Duodenal mucosa (tissue), 2 donors: ENCODE data around the gene MYLK4.

Source experiments
- H3K27ac ChIP-seq: one replicate; pipeline ENCODE4 v1.7.0; 2013; ENCODE audit warnings: low read depth, low read length
- H3K27me3 ChIP-seq, 2 donors: one replicate each; pipeline ENCODE4 v1.7.0; 2013; ENCODE audit warnings: low read length in 2 of 2, control low read depth in 1 of 2; ENCODE audit not compliant: insufficient read depth in 2 of 2, control insufficient read depth in 1 of 2
- H3K36me3 ChIP-seq, 2 donors: one replicate each; pipeline ENCODE4 v1.7.0; 2013; ENCODE audit warnings: low read length in 2 of 2, control low read depth in 1 of 2; ENCODE audit not compliant: insufficient read depth in 2 of 2, control insufficient read depth in 1 of 2
- H3K4me1 ChIP-seq, 2 donors: one replicate each; pipeline ENCODE4 v1.7.0; 2013; ENCODE audit warnings: low read length in 2 of 2, control low read depth in 1 of 2; ENCODE audit not compliant: insufficient read depth in 2 of 2, control insufficient read depth in 1 of 2
- H3K4me3 ChIP-seq, 2 donors: one replicate each; pipeline ENCODE4 v1.7.0; 2013; ENCODE audit warnings: low read length in 2 of 2, low read depth in 1 of 2
- H3K9ac ChIP-seq, 2 donors: one replicate each; pipeline ENCODE4 v1.7.0; 2013; ENCODE audit warnings: low read length in 2 of 2, low read depth in 1 of 2
- H3K9me3 ChIP-seq, 2 donors: one replicate each; pipeline ENCODE4 v1.7.0; 2013; ENCODE audit warnings: low read length in 2 of 2, control low read depth in 1 of 2; ENCODE audit not compliant: control insufficient read depth in 1 of 2

The MYLK4 gene

DNA sequence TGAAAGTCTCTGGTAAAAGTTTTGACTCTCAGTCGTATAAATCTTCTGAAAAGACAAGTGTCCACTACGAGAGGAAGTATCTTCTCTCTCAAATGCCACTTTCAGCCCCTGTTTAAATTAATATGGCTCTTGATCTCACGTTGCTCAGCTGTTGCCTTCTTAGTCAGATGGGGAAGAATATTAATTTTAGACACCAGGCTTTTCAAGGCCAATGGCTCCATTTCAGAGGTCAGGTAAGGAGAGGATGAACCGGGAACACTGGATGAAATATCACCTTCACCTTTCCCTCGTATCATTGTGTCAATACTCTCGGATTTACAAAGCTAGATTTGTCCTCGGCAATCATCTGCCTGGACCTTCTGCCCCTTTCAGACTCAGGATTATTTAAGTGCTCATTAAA lies at the start of gene MYLK4:
Gene MYLK4 (minus strand): TSS at position 91 of the 400 bp plus-strand sequence. CDS start 1,628 bp downstream, outside the sequence.
- Histone ChIP-seq H3K4me3 (no peak within 1 kb of the TSS), H3K27me3 (no peaks in the 10 kb centered on the region), H3K36me3 (no peaks in the 10 kb centered on the region), H3K27ac (no peak within 1 kb of the TSS), H3K9me3 (no peaks in the 10 kb centered on the region), H3K4me1 (no peaks in the 10 kb centered on the region), H3K9ac (no peak within 1 kb of the TSS)

DNA sequence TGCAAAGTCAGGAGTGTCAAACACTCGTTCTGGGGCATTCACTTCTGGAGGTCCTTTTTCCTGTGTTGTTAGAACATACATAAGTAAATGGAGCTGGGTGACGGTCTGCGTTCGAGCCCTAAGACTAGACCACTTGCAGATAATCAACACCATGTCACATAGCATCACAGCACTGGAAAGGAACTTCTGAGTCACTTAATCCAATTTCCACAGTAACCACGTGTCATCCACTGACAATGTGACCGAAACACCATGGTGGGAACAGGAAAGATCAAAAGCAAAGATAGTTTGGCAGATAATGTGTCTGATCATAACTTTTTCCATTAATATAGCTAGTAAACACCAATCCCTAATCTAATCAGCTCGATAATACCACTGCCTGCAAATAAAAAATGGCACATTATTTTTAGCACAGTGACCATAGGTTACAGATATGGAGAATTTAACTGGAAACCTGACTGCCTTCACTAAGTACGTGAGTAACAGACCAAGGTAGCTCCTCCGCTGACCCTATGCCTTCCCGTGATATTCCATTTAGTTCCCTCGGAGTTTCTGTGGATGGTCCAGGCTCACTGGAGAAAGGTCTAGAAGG lies 49.3 kb upstream of the MYLK4 start:
- no peak overlapping the region for H3K4me3 ChIP-seq
- H3K36me3 ChIP-seq = no peaks in the 10 kb centered on the region
- peaks cover 6% of the 10 kb centered on the region in 2 donors for H3K4me1 ChIP-seq
- H3K27ac ChIP-seq = no peak overlapping the region
- no peaks in the 10 kb centered on the region for H3K27me3 ChIP-seq
- H3K9ac ChIP-seq = no peak overlapping the region
- no peaks in the 10 kb centered on the region for H3K9me3 ChIP-seq

GRCh38 chr6:2798586-2799134 lies 47.9 kb upstream of the MYLK4 start:
- Histone ChIP-seq H3K27ac (no peak overlapping the region), H3K36me3 (no peaks in the 10 kb centered on the region), H3K9me3 (no peaks in the 10 kb centered on the region), H3K4me3 (no peak overlapping the region), H3K27me3 (no peaks in the 10 kb centered on the region), H3K4me1 (peaks cover 14% of the 10 kb centered on the region in 2 donors), H3K9ac (no peak overlapping the region)

- Histone ChIP-seq H3K36me3 (no peaks in the 10 kb centered on the region), H3K27me3 (no peaks in the 10 kb centered on the region), H3K4me1 (peaks cover 20 to 21% of the 10 kb centered on the region in 2 donors), H3K4me3 (no peak overlapping the region), H3K9me3 (no peaks in the 10 kb centered on the region), H3K27ac (no peak overlapping the region), H3K9ac (no peak overlapping the region)
Observed at GRCh38 chr6:2797564-2798031, 46.9 kb upstream of the MYLK4 start.

DNA sequence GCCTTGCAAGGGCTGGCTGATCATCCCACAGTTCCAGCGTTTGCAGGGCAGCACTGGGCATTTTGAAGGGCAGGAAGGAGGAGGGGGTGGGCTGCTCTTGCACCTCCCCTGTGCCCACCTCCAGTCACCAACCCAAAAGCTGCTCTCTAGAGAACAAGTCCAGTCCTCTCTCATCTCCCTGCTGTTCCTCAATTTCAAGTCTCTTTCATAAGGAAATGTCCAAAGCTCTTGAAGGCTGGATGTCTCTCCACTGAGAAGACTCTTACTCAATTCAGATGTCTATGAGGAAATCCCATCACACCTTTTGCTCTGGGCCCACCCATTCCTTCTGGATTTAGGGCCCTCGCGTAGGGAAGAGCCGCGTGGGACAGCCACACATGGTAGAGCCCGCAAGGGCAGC lies 46.1 kb upstream of the MYLK4 start:
- Histone ChIP-seq H3K9ac (no peak overlapping the region), H3K9me3 (no peaks in the 10 kb centered on the region), H3K27ac (no peak overlapping the region), H3K27me3 (no peaks in the 10 kb centered on the region), H3K36me3 (no peaks in the 10 kb centered on the region), H3K4me3 (no peak overlapping the region), H3K4me1 (peaks cover 20 to 21% of the 10 kb centered on the region in 2 donors)

DNA sequence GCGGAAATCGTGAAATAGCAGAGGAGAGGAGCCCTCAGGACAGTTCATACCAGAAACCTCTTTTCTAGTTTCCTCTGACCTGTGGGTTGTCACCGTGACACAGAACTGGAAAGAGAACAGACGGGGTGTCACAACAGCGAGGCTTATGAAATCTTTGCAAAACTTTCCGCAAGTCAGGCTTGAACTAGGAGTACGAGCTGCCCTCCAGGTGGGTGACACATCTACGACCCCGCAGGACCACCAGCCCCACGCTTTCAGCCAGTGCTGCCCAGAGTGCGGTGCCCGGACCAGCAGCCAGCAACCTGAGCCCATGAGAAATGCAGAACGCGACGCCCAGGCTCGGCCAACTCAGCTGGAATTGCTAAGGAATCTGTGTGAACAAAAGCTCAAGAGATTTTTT lies 45.2 kb upstream of the MYLK4 start:
- H3K36me3 ChIP-seq = no peaks in the 10 kb centered on the region
- no peak overlapping the region for H3K9ac ChIP-seq
- no peaks in the 10 kb centered on the region for H3K27me3 ChIP-seq
- no peak overlapping the region for H3K4me3 ChIP-seq
- no peaks in the 10 kb centered on the region for H3K9me3 ChIP-seq
- H3K4me1 ChIP-seq = peaks cover 21 to 25% of the 10 kb centered on the region in 2 donors
- H3K27ac ChIP-seq = no peak overlapping the region

- Histone ChIP-seq H3K4me1 (peaks cover 21 to 25% of the 10 kb centered on the region in 2 donors), H3K36me3 (no peaks in the 10 kb centered on the region), H3K9ac (no peak overlapping the region), H3K4me3 (no peak overlapping the region), H3K27ac (no peak overlapping the region), H3K27me3 (no peaks in the 10 kb centered on the region), H3K9me3 (no peaks in the 10 kb centered on the region)
Observed at GRCh38 chr6:2795162-2795561, 44.4 kb upstream of the MYLK4 start.

GRCh38 chr6:2794171-2794730 lies 43.5 kb upstream of the MYLK4 start:
- H3K9ac ChIP-seq = no peak overlapping the region
- no peak overlapping the region for H3K4me3 ChIP-seq
- H3K9me3 ChIP-seq = no peaks in the 10 kb centered on the region
- H3K36me3 ChIP-seq = no peaks in the 10 kb centered on the region
- no peak overlapping the region for H3K27ac ChIP-seq
- H3K4me1 ChIP-seq = peaks cover 21 to 25% of the 10 kb centered on the region in 2 donors
- no peaks in the 10 kb centered on the region for H3K27me3 ChIP-seq

DNA sequence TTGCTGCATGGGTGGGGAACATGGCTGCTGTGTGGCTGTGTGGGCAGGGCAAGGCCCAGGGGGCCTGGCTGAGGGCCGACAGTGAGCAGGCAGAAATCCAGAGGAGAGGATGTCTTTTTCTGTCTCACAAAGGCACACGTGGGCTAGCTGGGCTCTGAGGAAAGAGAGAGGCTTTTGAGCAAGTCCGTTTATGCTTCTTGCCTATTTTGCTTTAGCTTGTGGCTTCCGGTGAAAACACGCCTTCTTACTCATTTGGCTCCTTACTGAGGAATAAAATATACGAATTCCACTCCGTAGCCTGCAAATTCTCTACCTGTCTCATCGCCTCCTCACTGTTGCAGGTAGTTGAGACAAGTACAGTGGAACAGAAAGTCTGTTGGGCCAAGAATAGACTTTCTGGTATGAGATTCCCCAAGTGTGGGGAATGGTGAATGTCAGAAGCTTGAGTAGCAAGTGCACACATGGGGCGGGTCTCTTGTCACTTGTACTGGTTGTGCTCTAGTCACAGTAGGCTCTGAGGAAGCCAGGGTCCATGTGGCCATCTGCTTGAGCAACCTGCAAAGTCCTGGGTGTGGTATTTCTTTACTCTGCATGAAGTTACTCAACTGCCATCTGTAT lies 42.9 kb upstream of the MYLK4 start:
- Histone ChIP-seq H3K9me3 (no peaks in the 10 kb centered on the region), H3K36me3 (no peaks in the 10 kb centered on the region), H3K27me3 (no peaks in the 10 kb centered on the region), H3K27ac (no peak overlapping the region), H3K9ac (no peak overlapping the region), H3K4me3 (no peak overlapping the region), H3K4me1 (peaks cover 21 to 25% of the 10 kb centered on the region in 2 donors)

- Histone ChIP-seq H3K4me3 (no peak overlapping the region), H3K27me3 (no peaks in the 10 kb centered on the region), H3K4me1 (peaks cover 19 to 24% of the 10 kb centered on the region in 2 donors), H3K9ac (no peak overlapping the region), H3K27ac (no peak overlapping the region), H3K9me3 (no peaks in the 10 kb centered on the region), H3K36me3 (peaks cover 0 to 4% of the 10 kb centered on the region in 2 donors)
Observed at GRCh38 chr6:2792330-2793110, 41.8 kb upstream of the MYLK4 start.
